Right hindlimb (tissue), 1 donor: ENCODE results near the gene HAO1.
"Not testable (repeated sequence)": the region's sequence is repeated elsewhere in the genome, so short reads cannot be mapped to it uniquely, and the experiment has no call there.

Experiments
- DNase-seq: peaks from one replicate; pipeline ENCODE4 v3.0.0-alpha.2; 2018

HAO1 gene

DNA sequence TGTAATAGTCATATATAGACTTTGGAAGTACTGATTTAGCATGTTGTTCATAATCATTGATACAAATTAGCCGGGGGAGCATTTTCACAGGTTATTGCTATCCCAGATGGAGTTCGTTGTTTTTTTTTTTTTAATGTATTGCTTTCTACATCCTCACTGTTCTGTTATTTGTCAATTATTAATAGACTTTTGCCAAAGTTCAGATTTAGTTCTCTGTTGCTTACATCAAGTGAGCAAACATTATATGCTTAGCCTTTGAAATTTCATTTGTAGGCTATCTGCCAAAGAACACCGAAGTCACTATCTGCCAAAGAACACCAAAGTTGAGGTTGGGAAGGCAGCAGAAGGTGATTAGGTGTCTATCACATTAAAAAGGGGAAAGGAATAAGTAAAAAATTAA, at the start of gene HAO1:
Gene HAO1 (minus strand): TSS at position 118 of the 400 bp plus-strand sequence. CDS start 36 bp downstream, at position 82.
- DNase-seq = no peak

GRCh38 chr20:7989379-7989778, 49.1 kb upstream of the HAO1 start:
- no peak for DNase-seq

GRCh38 chr20:7985916-7986315, 45.7 kb upstream of the HAO1 start:
- DNase-seq = no peak

DNA sequence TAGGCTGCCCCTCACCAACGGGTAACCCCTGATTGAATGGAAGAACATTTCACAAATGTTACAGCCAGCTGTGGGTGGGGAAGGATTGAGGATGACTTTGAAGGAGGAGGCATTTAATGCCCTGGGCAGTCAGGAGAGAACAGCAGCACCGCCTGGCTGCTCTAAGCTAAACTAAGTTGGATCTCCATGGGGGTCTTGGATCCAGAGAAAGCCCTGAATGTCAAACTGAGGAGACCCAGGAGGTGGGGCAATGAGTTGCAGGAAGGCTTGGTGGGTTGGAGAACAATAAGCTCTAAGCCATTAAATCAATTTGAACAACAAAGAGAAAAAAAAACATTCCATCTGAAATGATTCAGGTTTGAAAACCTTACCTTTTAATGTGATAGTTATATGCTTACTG, 43.9 kb upstream of the HAO1 start:
- no peak for DNase-seq

GRCh38 chr20:7981374-7981773, 41.1 kb upstream of the HAO1 start:
- DNase-seq = no peak

- no peak for DNase-seq
These were observed 40.2 kb upstream of the HAO1 start for GRCh38 chr20:7980332-7981046.

DNA sequence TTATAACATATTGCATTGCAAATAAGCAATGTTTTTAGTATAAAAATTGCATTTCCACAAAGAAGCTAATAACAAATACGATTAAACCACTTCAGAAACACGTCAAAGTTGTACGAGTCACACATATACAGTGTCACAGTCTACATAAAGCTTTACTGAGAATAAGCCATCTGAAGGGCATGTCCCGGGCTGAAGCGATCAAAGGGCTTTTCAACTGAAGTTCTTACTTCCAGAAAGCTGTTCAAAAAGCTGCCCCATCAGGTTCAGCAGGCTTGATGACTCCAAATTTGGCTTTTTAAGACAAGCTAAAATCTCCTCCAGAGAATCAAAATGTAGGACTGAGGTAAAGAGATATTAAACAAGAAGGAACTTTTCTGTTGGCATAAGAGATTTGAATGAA, 37.5 kb upstream of the HAO1 start:
- no peak for DNase-seq

DNA sequence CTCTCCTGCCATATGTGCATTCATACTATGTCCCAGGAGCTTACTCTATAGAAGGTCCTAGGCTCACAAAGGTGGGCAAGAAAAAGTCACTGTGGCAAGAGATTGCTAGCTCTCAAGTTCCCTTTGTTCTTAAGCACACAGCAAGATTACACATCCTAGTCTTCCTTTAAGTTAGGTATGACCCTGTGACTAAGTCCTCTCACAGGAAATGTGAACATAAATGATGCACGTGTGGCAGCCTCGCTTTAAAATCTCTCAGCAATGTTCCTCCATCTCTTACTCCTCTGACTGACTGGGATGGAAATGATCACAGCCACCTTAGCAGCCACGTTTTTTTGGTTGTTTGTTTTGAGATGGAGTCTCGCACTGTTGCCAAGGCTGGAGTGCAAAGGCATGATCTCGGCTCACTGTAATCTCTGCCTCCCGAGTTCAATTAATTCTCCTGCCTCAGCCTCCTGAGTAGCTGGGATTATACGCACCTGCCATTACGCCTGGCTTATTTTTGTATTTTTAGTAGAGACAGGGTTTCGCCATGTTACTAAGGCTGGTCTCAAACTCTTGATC, 35.7 kb upstream of the HAO1 start:
- no peak for DNase-seq

GRCh38 chr20:7974785-7975435, 34.7 kb upstream of the HAO1 start:
- no peak for DNase-seq

- DNase-seq = no peak
These were observed 31.4 kb upstream of the HAO1 start for GRCh38 chr20:7971536-7972280.

- DNase-seq = no peak
These were observed 27.1 kb upstream of the HAO1 start for GRCh38 chr20:7967199-7967844.

DNA sequence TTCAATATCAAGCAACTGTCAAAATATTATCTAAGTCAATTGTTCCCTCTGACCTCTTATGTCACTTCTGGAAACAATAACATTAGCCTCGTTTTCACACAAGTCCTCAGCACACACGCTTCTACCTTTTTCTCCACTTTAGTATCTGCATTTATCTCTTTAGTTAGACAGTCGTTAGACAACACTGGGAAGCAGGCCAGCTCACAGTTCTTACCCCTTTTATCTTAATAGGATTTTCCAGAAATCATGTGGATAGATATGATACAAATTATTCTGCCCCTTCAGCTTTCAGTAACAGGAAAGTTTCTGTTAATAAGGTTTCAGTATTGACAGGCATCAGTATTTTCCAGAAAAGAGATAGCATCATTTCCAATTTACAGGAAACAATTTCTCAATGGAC, 25.9 kb upstream of the HAO1 start:
- no peak for DNase-seq

DNA sequence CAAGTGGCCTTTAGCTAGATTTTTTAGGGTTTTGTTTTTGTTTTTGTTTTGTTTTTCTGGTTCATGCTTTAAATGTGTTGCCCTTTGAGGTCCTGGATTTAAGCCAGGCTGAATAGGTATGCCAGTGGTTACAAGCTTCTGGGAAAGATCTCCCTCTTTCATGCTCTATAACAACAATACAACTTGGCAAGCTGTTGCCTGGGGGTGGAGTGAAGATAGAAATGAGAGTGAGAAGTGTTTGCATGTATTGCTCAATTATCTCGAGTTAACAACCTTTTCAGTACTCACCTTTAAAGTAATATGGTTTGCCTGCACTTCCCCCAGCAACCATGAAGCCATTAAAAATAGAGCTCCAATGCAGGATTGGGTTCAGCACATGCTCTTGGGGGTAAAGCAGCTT, 19.2 kb upstream of the HAO1 start:
- no peak for DNase-seq

DNA sequence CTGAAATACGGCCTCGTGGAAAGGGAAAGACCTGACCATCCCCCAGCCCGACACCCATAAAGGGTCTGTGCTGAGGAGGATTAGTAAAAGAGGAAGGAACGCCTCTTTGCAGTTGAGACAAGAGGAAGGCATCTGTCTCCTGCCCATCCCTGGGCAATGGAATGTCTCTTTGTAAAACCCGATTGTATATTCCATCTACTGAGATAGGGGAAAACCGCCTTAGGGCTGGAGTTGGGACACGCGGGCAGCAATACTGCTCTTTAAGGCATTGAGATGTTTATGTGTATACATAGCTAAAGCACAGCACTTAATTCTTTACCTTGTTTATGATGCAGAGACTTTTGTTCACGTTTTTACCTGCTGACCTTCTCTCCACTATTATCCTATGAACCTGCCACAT, 16.3 kb upstream of the HAO1 start:
- DNase-seq = not testable (repeated sequence)

DNA sequence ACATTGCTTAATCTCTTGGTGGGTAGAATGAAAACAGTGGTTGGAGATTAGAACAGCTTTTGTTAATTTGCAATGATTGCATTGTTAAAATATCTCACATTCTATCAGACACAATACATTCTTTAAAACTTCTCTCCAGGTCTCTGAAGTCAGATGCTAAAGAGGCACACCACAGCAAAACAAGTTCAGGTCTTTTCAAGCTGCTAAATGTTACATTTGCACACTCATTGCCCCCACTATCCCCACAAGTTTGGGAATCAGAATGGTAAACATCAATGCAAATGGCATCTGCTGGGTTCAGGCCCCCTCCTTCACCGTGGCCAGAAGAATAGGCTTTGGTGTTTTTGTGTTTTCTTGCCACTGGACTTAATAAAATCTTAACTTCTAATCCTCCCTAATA, 10.1 kb upstream of the HAO1 start:
- DNase-seq = no peak

DNA sequence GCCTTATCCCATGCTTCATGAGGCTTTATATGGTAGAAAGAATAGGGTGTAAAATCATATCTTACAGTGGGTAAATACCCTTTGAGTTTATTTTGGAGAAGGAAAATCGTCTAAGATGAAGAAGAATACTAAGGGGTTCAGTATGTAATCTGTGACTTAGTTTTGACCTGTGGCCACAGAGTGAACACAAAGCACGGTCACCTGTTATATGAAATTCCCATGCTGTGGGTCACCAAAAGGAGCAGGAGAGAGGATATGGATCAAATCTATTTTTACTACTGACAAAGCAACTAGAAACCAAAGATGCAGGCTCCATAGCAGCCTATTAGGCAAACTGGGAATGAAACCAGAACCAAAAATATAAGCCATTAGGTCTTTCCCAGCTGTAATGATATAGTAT, 3.6 kb upstream of the HAO1 start:
- DNase-seq = no peak

GRCh38 chr20:7939663-7940062, 595 bp downstream of the HAO1 start:
- no peak for DNase-seq

GRCh38 chr20:7938058-7938457, 2.2 kb downstream of the HAO1 start:
- DNase-seq = no peak

GRCh38 chr20:7937328-7937727, 2.9 kb downstream of the HAO1 start:
- DNase-seq = no peak

DNA sequence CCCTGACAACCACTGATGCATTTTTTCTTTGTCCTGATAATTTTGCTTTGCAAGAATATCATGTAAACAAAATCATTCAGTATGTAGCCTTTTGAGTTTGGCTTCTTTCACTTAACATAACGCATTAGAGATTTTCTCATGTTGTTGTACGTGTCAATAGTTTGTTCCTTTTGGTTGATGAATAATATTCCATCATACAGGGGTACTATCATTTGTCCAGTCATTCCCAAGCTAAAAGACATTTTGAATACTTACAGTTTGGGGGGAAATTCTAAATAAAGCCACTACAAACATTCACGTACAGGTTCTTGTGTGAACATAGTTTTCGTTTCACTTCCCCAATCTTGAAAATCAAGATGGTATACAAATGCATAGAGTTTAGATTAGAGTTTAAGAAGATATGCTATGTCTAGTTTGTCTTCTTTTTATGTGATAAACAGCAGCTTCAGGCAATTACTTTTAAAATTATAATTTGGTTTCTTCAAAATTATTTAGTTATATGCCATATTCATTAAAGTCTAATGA, 5.2 kb downstream of the HAO1 start:
- no peak for DNase-seq

GRCh38 chr20:7933346-7933745, 6.9 kb downstream of the HAO1 start:
- DNase-seq = no peak

- no peak for DNase-seq
These were observed 9.9 kb downstream of the HAO1 start for GRCh38 chr20:7930343-7930742.

DNA sequence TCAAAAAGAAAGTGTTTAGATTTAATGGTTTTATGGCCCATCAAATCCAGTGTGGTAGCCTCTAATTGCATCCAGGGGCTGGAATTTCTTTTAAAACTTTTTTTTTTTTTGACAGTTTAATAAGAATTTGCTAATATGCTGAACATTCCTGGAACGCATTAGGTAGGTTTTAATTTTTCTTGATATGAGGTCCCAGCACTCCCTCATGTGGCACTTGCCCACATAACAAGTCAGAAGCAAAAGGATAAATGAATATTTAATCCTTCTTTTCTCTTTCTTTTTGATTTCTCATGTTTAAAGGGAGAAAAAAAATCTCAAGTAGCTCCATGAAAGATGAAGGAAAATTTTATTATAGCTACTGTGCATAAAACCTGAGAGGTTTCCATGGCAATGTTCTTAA, 13.5 kb downstream of the HAO1 start:
- DNase-seq = peak; percentile 26
